ENCODE data around the gene CD300A.

- no peak for TF ChIP-seq CTCF (conservative IDR thresholded peaks at IDR 0.05)
- TF ChIP-seq ZFX (IDR thresholded peaks at IDR 0.05), result no peak
Observed at GRCh38 chr17:74465378-74466110, 890 bp upstream of the CD300A start.

Measured in C4-2B (cell line).